Astrocyte of the spinal cord (primary cell): ENCODE results near the gene LCOR.

Experiments used
- DNase-seq: peaks from one replicate; pipeline ENCODE4 v3.0.0; 2011; ENCODE audit warnings: low read depth, low spot score
- H3K4me3 ChIP-seq: 2 replicates; pipeline ENCODE4 v1.5.1; 2011; ENCODE audit warnings: low read depth, mild to moderate bottlenecking, low read length, moderate library complexity
- CTCF ChIP-seq: IDR thresholded peaks from 2 replicates; pipeline ENCODE4 v1.5.1; 2012; ENCODE audit warnings: low read depth, mild to moderate bottlenecking, low read length, inconsistent platforms
- in situ Hi-C: cut with HindIII; loops from 2 replicates; pipeline ENCODE4 v1.10.0; 2017; ENCODE audit warnings: low sequenced_read_pairs

The LCOR gene

DNA sequence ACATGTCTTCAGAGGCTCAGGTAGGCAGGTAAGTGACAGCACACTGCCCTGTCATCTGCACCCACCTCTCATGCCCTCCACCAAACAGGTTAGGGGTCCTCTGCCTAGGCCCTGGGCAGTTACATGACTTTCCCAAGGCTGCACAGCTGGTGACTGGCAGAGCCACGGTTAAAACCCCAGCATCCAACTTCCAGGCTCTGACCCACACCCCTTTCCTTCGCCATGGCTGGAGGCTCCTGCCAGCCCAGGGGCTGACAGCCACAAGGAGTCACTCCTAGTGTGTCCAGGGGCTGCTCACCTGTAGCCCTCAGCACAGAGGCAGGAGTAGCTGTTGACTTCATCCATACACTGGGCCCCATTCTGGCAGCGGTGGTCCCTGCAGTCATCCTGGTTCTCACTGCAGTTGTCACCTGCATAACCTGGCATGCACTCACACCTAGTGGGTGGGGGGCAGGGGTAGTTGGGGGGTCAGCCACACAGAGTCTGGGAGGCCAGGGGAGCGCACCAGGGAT, 178.7 kb downstream of the LCOR start:
- in situ Hi-C loops = no loop called here
- H3K4me3 ChIP-seq = no peak overlapping the region
- DNase-seq = no peak
- TF ChIP-seq CTCF = no peak

DNA sequence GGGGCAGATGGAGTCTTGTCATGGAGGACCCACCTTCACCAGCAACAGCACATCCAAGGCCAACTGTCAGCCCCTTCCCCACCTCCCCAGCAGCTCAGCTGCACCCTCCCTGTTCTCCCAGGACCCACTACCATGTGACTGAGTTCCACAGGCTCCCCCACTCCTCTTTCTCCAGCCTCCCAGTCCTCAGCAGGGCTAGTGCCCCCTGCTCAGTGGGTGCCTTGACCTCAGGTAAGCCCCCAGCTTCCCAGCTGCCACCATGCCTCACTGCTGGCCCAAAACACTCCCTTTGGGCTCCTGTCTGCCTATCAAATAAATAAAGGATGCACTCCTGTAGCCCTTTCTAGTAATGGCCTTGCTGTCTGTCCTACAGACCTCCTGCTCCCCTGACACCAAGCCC, 179.3 kb downstream of the LCOR start:
- in situ Hi-C loops = no loop called here
- no peak for DNase-seq
- no peak overlapping the region for H3K4me3 ChIP-seq
- no peak for TF ChIP-seq CTCF

DNA sequence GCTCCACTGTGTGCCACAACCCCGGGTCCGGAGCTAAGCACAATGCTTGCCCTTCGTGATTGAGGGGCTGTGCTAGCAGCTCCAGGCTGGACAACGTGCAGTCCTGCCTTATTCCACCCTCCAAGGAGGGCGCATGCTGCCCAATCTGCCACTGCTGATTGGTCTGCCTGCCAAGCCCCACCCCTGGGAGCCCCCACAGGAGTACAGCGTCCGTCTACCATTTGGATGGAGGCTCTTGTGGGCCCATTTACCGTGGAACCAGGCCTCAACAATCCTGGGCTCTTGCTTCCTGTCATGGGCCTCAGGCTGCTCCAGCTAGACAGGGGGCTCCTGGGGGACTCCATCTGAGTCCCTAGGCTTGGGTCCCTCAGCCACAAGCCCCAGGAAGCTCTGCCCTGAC, 180.4 kb downstream of the LCOR start:
- DNase-seq = no peak
- no peak for TF ChIP-seq CTCF
- no peak overlapping the region for H3K4me3 ChIP-seq
- in situ Hi-C loops = no loop called here

DNA sequence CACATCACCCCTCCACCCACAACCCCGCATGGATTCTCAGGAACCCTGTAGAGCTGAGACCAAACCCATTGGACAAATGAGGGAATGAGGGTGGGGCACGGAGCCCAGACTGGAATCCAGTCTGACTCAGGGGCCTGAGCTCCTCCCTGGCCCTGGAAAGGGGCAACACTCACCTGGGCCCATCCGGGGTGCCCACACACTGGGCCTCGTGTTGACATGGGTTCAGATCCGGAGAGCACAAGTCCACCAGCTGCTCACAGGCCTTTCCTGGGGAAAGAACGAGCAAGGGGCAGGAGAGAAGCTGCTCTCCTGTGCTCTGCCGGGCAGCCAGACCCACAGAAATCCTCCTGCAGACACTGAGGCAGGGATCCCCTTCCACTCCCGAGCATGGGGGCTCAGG, 181.5 kb downstream of the LCOR start:
- H3K4me3 ChIP-seq = no peak overlapping the region
- in situ Hi-C loops = no loop called here
- TF ChIP-seq CTCF = no peak
- no peak for DNase-seq

DNA sequence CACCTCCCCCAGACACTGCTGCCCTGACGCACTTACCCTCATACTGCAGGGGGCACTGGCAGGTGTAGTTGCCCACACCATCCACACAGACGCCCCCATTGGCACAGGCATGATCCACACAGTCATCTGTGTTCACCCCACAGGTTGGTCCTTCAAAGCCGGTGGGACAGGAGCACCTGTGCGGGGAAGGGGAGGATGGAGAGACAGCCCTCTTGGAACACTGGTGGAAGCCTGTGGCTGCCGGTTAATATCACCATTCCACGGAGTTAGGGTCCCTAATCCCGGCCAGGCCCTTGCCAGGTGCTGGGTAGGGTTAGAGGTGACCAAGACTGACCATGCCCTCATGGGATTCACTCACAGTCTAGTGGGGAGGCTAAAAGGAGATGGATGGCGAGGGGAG, 181.9 kb downstream of the LCOR start:
- in situ Hi-C loops = no loop called here
- TF ChIP-seq CTCF = no peak
- no peak for DNase-seq
- H3K4me3 ChIP-seq = no peak overlapping the region

DNA sequence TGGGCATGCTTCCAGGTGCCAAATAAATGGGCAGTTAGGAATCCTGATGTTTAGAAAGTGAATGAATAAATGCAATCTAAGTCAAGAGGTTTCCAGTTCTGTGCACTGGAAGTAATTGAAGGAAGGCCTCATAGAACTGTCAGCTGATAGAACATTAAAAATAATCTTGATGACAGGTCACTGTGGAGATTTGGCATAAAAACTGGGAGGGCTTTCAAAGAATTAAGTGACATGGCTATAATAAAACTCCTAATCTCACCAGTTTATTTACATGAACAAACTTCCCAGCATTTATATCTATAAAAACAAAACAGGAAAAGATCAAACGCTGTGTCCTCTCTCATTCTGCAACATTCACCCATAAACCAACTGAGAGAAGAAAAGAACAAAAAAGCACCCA, 183.1 kb downstream of the LCOR start:
- in situ Hi-C loops = no loop called here
- TF ChIP-seq CTCF = no peak

More for the DNA sequence above, 183.1 kb downstream of the LCOR start:
- H3K4me3 ChIP-seq = no peak overlapping the region
- DNase-seq = no peak
